Duodenal mucosa (tissue), 2 donors: ENCODE data around the gene NRXN2.

Experiments
- H3K27ac ChIP-seq: one replicate; pipeline ENCODE4 v1.7.0; 2013; ENCODE audit warnings: low read depth, low read length
- H3K27me3 ChIP-seq, 2 donors: one replicate each; pipeline ENCODE4 v1.7.0; 2013; ENCODE audit warnings: low read length in 2 of 2, control low read depth in 1 of 2; ENCODE audit not compliant: insufficient read depth in 2 of 2, control insufficient read depth in 1 of 2
- H3K36me3 ChIP-seq, 2 donors: one replicate each; pipeline ENCODE4 v1.7.0; 2013; ENCODE audit warnings: low read length in 2 of 2, control low read depth in 1 of 2; ENCODE audit not compliant: insufficient read depth in 2 of 2, control insufficient read depth in 1 of 2
- H3K4me1 ChIP-seq, 2 donors: one replicate each; pipeline ENCODE4 v1.7.0; 2013; ENCODE audit warnings: low read length in 2 of 2, control low read depth in 1 of 2; ENCODE audit not compliant: insufficient read depth in 2 of 2, control insufficient read depth in 1 of 2
- H3K4me3 ChIP-seq, 2 donors: one replicate each; pipeline ENCODE4 v1.7.0; 2013; ENCODE audit warnings: low read length in 2 of 2, low read depth in 1 of 2
- H3K9ac ChIP-seq, 2 donors: one replicate each; pipeline ENCODE4 v1.7.0; 2013; ENCODE audit warnings: low read length in 2 of 2, low read depth in 1 of 2
- H3K9me3 ChIP-seq, 2 donors: one replicate each; pipeline ENCODE4 v1.7.0; 2013; ENCODE audit warnings: low read length in 2 of 2, control low read depth in 1 of 2; ENCODE audit not compliant: control insufficient read depth in 1 of 2

The NRXN2 gene

GRCh38 chr11:64687643-64688533 lies 35.1 kb downstream of the NRXN2 start:
- Histone ChIP-seq H3K4me1 (no peaks in the 10 kb centered on the region), H3K4me3 (peak overlapping the region in 1 of 2 donors; percentile 60), H3K27ac (no peak overlapping the region), H3K9me3 (no peaks in the 10 kb centered on the region), H3K9ac (no peak overlapping the region), H3K27me3 (peaks cover 6 to 7% of the 10 kb centered on the region in 2 donors), H3K36me3 (no peaks in the 10 kb centered on the region)

- Histone ChIP-seq H3K9me3 (no peaks in the 10 kb centered on the region), H3K36me3 (no peaks in the 10 kb centered on the region), H3K27ac (no peak overlapping the region), H3K9ac (no peak overlapping the region), H3K27me3 (peaks cover under 1 to 2% of the 10 kb centered on the region in 2 donors), H3K4me3 (no peak overlapping the region), H3K4me1 (no peaks in the 10 kb centered on the region)
Observed at GRCh38 chr11:64687204-64687603, 35.8 kb downstream of the NRXN2 start.

- no peak overlapping the region for H3K27ac ChIP-seq
Observed at GRCh38 chr11:64686466-64687170, 36.4 kb downstream of the NRXN2 start.

GRCh38 chr11:64685536-64685935 lies 37.5 kb downstream of the NRXN2 start:
- H3K36me3 ChIP-seq = no peaks in the 10 kb centered on the region
- no peak overlapping the region for H3K9ac ChIP-seq
- H3K4me3 ChIP-seq = no peak overlapping the region
- H3K9me3 ChIP-seq = no peaks in the 10 kb centered on the region
- H3K27ac ChIP-seq = no peak overlapping the region
- no peaks in the 10 kb centered on the region for H3K4me1 ChIP-seq
- H3K27me3 ChIP-seq = peaks cover 0 to 4% of the 10 kb centered on the region in 2 donors

More at GRCh38 chr11:64686466-64687170, 36.4 kb downstream of the NRXN2 start:
- Histone ChIP-seq H3K36me3 (no peaks in the 10 kb centered on the region), H3K9ac (no peak overlapping the region), H3K27me3 (peaks cover 0 to 1% of the 10 kb centered on the region in 2 donors), H3K9me3 (no peaks in the 10 kb centered on the region), H3K4me1 (no peaks in the 10 kb centered on the region), H3K4me3 (no peak overlapping the region)

GRCh38 chr11:64684357-64684756 lies 38.6 kb downstream of the NRXN2 start:
- Histone ChIP-seq H3K4me1 (no peaks in the 10 kb centered on the region), H3K27me3 (peaks cover 4 to 7% of the 10 kb centered on the region in 2 donors), H3K4me3 (no peak overlapping the region), H3K36me3 (no peaks in the 10 kb centered on the region), H3K9me3 (no peaks in the 10 kb centered on the region), H3K9ac (no peak overlapping the region), H3K27ac (no peak overlapping the region)

GRCh38 chr11:64681171-64681570 lies 41.8 kb downstream of the NRXN2 start:
- H3K36me3 ChIP-seq = no peaks in the 10 kb centered on the region
- H3K4me1 ChIP-seq = no peaks in the 10 kb centered on the region
- H3K4me3 ChIP-seq = no peak overlapping the region
- H3K27ac ChIP-seq = no peak overlapping the region
- no peaks in the 10 kb centered on the region for H3K9me3 ChIP-seq
- H3K27me3 ChIP-seq = peaks cover 22 to 23% of the 10 kb centered on the region in 2 donors
- H3K9ac ChIP-seq = no peak overlapping the region

- Histone ChIP-seq H3K36me3 (no peaks in the 10 kb centered on the region), H3K4me3 (no peak overlapping the region), H3K9ac (no peak overlapping the region), H3K27me3 (peaks cover 35 to 36% of the 10 kb centered on the region in 2 donors), H3K27ac (no peak overlapping the region), H3K9me3 (no peaks in the 10 kb centered on the region), H3K4me1 (no peaks in the 10 kb centered on the region)
Observed at GRCh38 chr11:64679846-64680245, 43.2 kb downstream of the NRXN2 start.

GRCh38 chr11:64677441-64678023 lies 45.5 kb downstream of the NRXN2 start:
- Histone ChIP-seq H3K9ac (no peak overlapping the region), H3K27me3 (peaks cover 38 to 42% of the 10 kb centered on the region in 2 donors), H3K9me3 (no peaks in the 10 kb centered on the region), H3K4me3 (no peak overlapping the region), H3K27ac (no peak overlapping the region), H3K36me3 (no peaks in the 10 kb centered on the region), H3K4me1 (no peaks in the 10 kb centered on the region)

- H3K4me1 ChIP-seq = no peaks in the 10 kb centered on the region
- H3K4me3 ChIP-seq = no peak overlapping the region
- H3K9me3 ChIP-seq = no peaks in the 10 kb centered on the region
- no peaks in the 10 kb centered on the region for H3K36me3 ChIP-seq
- H3K27ac ChIP-seq = no peak overlapping the region
- no peak overlapping the region for H3K9ac ChIP-seq
- H3K27me3 ChIP-seq = peaks cover 42 to 50% of the 10 kb centered on the region in 2 donors
Observed at GRCh38 chr11:64676261-64676615, 46.8 kb downstream of the NRXN2 start.
